ENCODE measurements around the gene ZNF865.
A peak's percentile ranks its signal among the peaks of the same experiment; 100 is the strongest.

ZNF865 gene

DNA sequence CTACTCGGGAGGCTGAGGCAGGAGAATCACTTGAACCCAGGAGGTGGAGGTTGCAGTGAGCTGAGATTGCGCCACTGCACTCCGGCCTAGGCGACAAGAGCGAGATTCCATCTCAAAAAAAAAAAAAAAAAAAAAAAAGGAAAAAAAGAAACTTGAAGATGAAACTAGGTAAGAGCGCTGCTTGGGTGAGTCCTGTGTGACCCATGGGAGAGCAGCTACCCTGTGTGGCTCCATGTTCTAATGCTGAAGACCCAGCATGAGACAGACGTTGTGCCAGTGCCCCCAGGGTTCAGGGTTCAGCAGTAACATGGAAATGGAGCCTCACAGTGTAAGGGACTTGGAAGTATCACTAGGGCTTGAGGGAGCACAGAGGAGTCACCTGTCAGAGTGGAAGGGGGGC, 13.0 kb downstream of the ZNF865 start:
- no peak for DNase-seq (ENCODE audit: low read depth in 2 of 2)
- TF ChIP-seq, protein P1, sequence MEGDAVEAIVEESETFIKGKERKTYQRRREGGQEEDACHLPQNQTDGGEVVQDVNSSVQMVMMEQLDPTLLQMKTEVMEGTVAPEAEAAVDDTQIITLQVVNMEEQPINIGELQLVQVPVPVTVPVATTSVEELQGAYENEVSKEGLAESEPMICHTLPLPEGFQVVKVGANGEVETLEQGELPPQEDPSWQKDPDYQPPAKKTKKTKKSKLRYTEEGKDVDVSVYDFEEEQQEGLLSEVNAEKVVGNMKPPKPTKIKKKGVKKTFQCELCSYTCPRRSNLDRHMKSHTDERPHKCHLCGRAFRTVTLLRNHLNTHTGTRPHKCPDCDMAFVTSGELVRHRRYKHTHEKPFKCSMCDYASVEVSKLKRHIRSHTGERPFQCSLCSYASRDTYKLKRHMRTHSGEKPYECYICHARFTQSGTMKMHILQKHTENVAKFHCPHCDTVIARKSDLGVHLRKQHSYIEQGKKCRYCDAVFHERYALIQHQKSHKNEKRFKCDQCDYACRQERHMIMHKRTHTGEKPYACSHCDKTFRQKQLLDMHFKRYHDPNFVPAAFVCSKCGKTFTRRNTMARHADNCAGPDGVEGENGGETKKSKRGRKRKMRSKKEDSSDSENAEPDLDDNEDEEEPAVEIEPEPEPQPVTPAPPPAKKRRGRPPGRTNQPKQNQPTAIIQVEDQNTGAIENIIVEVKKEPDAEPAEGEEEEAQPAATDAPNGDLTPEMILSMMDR (IDR thresholded peaks at IDR 0.05; ENCODE audit: low read depth, low read length): no peak
- no peak overlapping the region for H3K4me3 ChIP-seq (replicated peaks in 1 of 2; ENCODE audit: low read depth in 2 of 2, low read length in 2 of 2)

GRCh38 chr19:55619286-55619685, 13.8 kb downstream of the ZNF865 start:
- TF ChIP-seq, protein P1 (IDR thresholded peaks at IDR 0.05; ENCODE audit: low read depth, low read length): no peak
- H3K4me3 ChIP-seq (replicated peaks in 1 of 2; ENCODE audit: low read depth in 2 of 2, low read length in 2 of 2): no peak overlapping the region
- peak in 1 of 2 donors; percentile 19 for DNase-seq (ENCODE audit: low read depth in 2 of 2)

DNA sequence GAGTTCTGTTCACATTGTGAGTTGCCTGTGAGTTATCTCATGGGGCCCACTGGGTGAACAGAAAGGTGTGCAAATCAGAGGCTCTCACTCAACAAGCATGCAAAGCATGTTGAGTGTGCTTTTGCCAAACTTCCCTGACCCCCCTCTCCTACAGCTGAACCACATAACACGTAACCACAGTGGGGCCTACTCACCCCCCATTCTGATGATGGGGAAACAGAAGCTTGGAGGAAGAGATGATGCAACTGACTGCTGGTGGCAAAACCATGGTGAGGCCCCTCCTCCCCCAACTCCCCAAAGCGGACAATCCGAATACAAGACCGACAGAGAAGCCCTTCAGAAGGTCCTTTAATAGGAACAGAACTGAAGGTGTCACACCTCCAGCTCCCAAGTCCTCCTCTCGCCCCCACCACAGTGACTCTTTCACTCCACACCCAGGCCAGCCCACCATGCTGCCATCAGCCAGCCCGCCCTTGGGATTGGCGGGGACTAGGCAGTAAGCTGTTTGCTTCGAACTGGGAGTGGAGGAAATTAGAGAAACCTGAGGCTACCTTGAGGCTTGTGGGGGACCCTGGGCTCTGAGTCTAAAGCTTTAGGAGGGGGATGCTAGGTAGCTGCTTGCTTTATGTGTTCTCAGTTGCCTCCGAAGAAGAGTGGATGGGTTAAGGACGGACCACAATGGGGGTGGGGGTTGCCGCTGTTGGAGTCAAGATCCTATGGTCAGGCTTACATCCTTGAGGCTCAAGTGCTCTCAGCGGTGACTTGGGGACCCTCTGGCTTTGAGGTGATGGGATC, 15.2 kb downstream of the ZNF865 start:
- DNase-seq (ENCODE audit: low read depth in 2 of 2): peak in 1 of 2 donors; percentile 20
- TF ChIP-seq, protein P1 (IDR thresholded peaks at IDR 0.05; ENCODE audit: low read depth, low read length): no peak
- no peak overlapping the region for H3K4me3 ChIP-seq (replicated peaks in 1 of 2; ENCODE audit: low read depth in 2 of 2, low read length in 2 of 2)

DNA sequence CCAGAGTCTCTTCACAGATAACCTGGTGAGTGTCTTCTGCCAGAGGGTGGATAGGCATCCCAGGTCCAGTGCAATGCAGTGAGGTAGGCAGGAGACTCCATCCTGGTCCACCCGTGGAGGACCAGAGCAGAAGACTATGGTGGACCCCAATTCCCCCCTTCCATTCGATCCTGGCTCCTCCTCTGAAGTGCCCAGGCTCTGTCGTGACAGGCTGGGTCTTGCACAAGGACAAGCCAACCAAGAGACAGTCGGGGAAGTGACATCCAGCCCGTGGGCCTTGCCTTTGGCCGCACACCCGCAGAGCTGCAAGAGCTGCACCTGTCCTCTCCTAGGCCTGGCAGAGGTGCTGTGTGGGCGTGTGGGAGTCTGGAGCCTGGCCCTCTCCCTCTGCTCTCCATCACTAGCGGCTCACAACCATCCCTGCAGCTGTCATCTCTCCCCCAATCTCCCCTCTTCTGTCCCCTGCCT, 15.8 kb downstream of the ZNF865 start:
- TF ChIP-seq, protein P1 (IDR thresholded peaks at IDR 0.05; ENCODE audit: low read depth, low read length): no peak
- no peak for DNase-seq (ENCODE audit: low read depth in 2 of 2)
- no peak overlapping the region for H3K4me3 ChIP-seq (replicated peaks in 1 of 2; ENCODE audit: low read depth in 2 of 2, low read length in 2 of 2)

DNA sequence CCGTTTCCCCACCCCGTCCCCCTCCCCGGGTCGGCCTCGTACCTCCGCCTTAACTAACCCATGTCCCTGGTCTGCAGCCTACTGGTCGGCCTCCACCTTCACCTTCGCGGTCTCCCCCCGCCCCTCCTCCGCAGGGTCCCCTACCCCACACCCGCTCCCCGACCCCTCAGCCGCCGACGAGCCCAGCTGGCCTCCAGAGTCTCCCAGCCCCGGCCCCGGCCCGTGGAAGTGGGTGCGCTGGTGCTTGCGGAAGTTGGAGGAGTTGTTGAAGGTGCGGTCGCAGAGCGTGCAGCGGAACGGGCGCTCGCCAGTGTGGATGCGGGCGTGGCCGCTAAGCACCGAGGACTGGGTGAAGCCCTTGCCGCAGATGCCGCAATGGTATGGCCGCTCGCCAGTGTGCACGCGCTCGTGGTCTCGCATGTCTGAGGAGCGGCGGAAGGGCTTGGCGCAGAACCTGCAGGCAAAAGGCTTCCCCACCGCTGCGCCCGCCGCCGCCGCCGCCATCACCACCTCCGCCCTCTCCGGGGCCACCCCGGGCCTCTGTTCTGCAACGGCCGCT, 16.3 kb downstream of the ZNF865 start:
- H3K4me3 ChIP-seq (replicated peaks in 1 of 2; ENCODE audit: low read depth in 2 of 2, low read length in 2 of 2): no peak overlapping the region
- TF ChIP-seq, protein P1 (IDR thresholded peaks at IDR 0.05; ENCODE audit: low read depth, low read length): no peak
- DNase-seq (ENCODE audit: low read depth in 2 of 2): no peak

DNA sequence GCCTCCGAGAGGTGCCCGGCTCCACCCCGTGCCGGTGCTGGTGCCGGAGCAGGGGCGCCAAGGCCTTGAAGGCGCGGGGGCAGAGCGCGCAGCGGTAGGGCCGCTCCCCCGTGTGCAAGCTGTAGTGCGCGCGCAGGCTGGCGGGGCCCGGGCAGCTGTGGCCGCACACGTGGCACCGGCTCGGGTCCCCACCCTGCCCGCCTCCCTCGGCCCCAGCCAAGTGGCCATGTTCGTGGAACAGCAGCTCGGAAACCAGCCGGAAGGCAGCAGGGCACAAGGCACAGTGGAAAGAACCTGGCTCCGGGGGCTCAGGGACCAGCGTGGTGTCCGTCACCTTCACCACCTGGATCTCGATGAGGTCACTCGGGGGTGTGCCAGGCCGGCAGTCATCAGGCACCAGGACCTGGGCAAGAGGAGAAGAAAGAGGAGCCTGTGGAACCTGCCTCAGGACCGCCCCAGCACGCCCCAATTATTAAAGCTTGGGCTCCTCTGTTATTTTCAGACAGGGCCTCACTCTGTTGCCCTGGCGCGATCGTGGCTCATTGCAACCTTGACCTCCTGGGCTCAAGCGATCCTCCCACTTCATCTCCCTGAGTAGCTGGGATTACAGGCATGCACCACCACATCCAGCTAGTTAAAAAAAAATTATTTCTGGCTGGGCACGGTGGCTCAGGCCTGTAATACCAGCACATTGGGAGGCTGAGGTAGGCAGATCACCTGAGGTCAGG, 17.0 kb downstream of the ZNF865 start:
- no peak for DNase-seq (ENCODE audit: low read depth in 2 of 2)
- TF ChIP-seq, protein P1 (IDR thresholded peaks at IDR 0.05; ENCODE audit: low read depth, low read length): no peak
- H3K4me3 ChIP-seq (replicated peaks in 1 of 2; ENCODE audit: low read depth in 2 of 2, low read length in 2 of 2): no peak overlapping the region
